Measurements from ENCODE around the gene RUSF1.

GRCh38 chr16:31487071-31487719, 21.0 kb downstream of the RUSF1 start:
- TF ChIP-seq POLR2A (IDR thresholded peaks at IDR 0.05), result peak in 2 of 4 donors; percentile 26 to 57
- no peak for TF ChIP-seq CTCF (IDR thresholded peaks at IDR 0.05)
- TF ChIP-seq EP300 (IDR thresholded peaks at IDR 0.05), result no peak
- no peak for TF ChIP-seq POLR2AphosphoS5 (IDR thresholded peaks at IDR 0.05)
